Measurements from ENCODE around the gene AARSD1. TPM values are rescaled to one million over a fixed set of nuclear protein-coding genes. Genes with fewer than 3 reads are reported as not detected.

Gene AARSD1
- total RNA-seq, 4 donors from 2014 or later: 10.9 to 39.5 (median 26.3) TPM

DNA sequence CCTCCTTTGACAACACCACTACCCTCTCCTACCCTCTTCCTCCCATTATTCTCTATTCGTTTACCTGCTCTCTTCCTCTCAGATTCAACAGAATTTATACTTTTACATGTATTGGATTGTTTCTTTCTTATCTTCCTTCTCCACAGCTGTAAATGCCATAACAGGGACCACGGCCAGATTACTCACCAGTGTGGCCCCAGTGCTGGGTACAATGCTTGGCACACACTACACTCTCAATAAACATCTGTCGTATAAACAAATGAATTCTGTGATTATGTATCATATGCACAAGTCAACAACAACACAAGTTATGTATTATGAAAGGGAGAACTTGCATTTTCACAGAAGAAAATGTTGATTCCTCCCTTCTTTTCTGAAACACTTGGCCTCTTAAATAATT is 20.0 kb downstream of the AARSD1 start:
- Histone ChIP-seq H3K27ac (no peak overlapping the region), H3K9me3 (no peaks in the 10 kb centered on the region), H3K36me3 (peaks cover 0 to 13% of the 10 kb centered on the region in 2 donors), H3K27me3 (no peaks in the 10 kb centered on the region), H3K4me3 (no peak overlapping the region), H3K4me1 (peaks cover 0 to 23% (median 5%) of the 10 kb centered on the region in 3 donors)
- WGBS, 2 donors (ENCODE audit: low coverage in 1 of 2): 42 to 56% methylated on average over 3 of the region's 3 CpGs
- TF ChIP-seq POLR2AphosphoS5 (IDR thresholded peaks at IDR 0.05) (no peak), CTCF (IDR thresholded peaks at IDR 0.05) (no peak)
- ATAC-seq: no peak

GRCh38 chr17:42937712-42938596 is 26.3 kb downstream of the AARSD1 start:
- Histone ChIP-seq H3K27ac (no peak overlapping the region), H3K36me3 (no peaks in the 10 kb centered on the region), H3K4me3 (no peak overlapping the region), H3K9me3 (no peaks in the 10 kb centered on the region), H3K4me1 (peaks cover 0 to 8% (median 0%) of the 10 kb centered on the region in 3 donors), H3K27me3 (no peaks in the 10 kb centered on the region)
- TF ChIP-seq POLR2A (IDR thresholded peaks at IDR 0.05): no peak
- TF ChIP-seq CTCF (IDR thresholded peaks at IDR 0.05): peak in 3 of 4 experiments; percentile 50 to 78 (median 62)
- peak; percentile 48 for ATAC-seq
- WGBS, 2 donors (ENCODE audit: low coverage in 1 of 2): 24 to 31% methylated on average over 6 to 9 of the region's 9 CpGs

DNA sequence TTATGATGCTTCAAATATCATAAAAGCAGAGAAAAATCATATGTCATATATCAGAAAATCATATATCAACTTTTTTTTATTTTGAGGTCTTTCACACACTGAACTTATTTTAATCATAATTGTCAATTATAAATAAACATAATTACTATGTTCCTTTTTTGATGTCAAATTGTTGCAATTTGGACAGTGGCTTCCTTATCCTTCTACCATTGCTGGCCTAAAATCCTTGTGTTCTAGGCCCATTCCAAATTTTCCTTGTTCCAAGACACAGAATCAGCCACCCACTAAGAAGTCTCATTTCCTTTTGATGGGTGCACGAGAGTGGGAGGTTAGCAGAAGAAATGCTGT is 34.8 kb downstream of the AARSD1 start:
- peak overlapping the region in 3 of 4 donors; percentile 81 to 85 (median 82) for H3K27ac ChIP-seq
- no peaks in the 10 kb centered on the region for H3K9me3 ChIP-seq
- peaks cover 0 to 21% (median 7%) of the 10 kb centered on the region in 3 donors for H3K4me1 ChIP-seq
- TF ChIP-seq CTCF (IDR thresholded peaks at IDR 0.05): no peak
- TF ChIP-seq EP300 (IDR thresholded peaks at IDR 0.05): no peak
- no peak for TF ChIP-seq POLR2A (IDR thresholded peaks at IDR 0.05)
- TF ChIP-seq POLR2AphosphoS5 (IDR thresholded peaks at IDR 0.05): no peak
- no peaks in the 10 kb centered on the region for H3K36me3 ChIP-seq
- no peak overlapping the region for H3K4me3 ChIP-seq
- no peak for ATAC-seq
- WGBS, 2 donors (ENCODE audit: low coverage in 1 of 2): 86% methylated on average over 1 of the region's 1 CpG; no CpG with 5 or more reads in 1 of the 2 donors
- no peaks in the 10 kb centered on the region for H3K27me3 ChIP-seq

GRCh38 chr17:42928714-42929496 is 35.3 kb downstream of the AARSD1 start:
- H3K36me3 ChIP-seq: no peaks in the 10 kb centered on the region
- peak; percentile 92 for ATAC-seq

More at GRCh38 chr17:42928714-42929496, 35.3 kb downstream of the AARSD1 start:
- TF ChIP-seq POLR2AphosphoS5 (IDR thresholded peaks at IDR 0.05): peak; percentile 44
- TF ChIP-seq CTCF (IDR thresholded peaks at IDR 0.05): peak; percentile 55 to 90 (median 80)
- no peak for TF ChIP-seq POLR2A (IDR thresholded peaks at IDR 0.05)
- Histone ChIP-seq H3K4me3 (no peak overlapping the region), H3K4me1 (peaks cover 0 to 21% (median 7%) of the 10 kb centered on the region in 3 donors), H3K9me3 (no peaks in the 10 kb centered on the region), H3K27me3 (no peaks in the 10 kb centered on the region), H3K27ac (peak overlapping the region; percentile 70 to 85 (median 82))
- 11 to 20% methylated on average over 9 of the region's 9 CpGs for whole genome bisulfite sequencing, 2 donors (ENCODE audit: low coverage in 1 of 2)
